HG03442 (cell line): ENCODE measurements around the gene MRAP.

Experiments used
- ATAC-seq: cut with Tn5 transposase; IDR thresholded peaks from one replicate; pipeline ENCODE4 v1.9.1; 2021; ENCODE audit warnings: mild to moderate bottlenecking, moderate library complexity; ENCODE audit not compliant: unreplicated experiment

MRAP gene

DNA sequence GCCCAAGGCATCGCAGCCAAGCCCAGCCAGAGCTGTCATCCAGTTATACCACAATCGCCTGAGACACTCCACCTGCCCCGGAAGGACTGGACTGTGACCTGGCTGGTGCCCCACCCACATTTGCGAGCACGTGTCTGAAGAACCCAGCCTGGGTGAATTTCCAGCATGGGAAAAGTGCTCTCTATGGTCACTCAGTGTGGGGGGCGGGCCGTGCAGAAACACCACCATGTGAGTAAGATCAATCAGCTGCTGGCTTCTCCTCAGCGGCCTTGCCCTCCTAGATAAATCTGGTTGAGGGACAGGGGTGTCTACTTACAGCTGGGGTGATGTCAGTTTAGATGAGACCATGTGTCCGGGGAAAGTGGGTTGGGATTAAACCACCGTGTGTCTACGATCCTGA is 49.3 kb downstream of the MRAP start:
- no peak for ATAC-seq

- ATAC-seq: no peak
These were observed 50.1 kb downstream of the MRAP start for GRCh38 chr21:32348604-32349332.

DNA sequence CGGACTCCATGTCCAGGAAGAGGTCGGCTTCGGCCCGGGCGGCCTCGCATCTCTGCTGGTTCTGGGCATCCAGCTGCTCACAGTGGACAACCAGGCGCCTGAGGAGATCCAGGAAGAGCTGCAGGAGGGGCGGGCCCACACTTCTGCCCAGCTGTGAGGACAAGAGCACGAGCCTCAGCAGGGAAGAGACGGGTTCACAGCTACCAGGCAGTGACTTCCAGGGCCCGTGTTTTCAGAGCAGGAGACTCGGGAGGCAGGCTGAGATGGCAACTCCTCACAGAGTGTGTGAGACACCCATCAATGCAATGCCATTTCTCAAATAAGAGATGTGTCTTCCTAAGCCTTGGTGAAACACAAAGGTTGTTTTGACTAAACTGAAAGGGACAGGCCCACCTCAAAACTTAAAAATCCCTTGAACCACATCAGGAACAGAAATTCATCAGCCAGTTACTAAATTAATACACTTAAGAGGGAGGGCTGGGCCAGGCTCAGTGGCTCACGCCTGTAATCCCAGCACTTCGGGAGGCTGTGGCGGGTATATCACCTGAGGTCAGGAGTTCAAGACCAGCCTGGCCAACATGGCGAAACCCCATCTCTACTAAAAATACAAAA is 50.8 kb downstream of the MRAP start:
- no peak for ATAC-seq

DNA sequence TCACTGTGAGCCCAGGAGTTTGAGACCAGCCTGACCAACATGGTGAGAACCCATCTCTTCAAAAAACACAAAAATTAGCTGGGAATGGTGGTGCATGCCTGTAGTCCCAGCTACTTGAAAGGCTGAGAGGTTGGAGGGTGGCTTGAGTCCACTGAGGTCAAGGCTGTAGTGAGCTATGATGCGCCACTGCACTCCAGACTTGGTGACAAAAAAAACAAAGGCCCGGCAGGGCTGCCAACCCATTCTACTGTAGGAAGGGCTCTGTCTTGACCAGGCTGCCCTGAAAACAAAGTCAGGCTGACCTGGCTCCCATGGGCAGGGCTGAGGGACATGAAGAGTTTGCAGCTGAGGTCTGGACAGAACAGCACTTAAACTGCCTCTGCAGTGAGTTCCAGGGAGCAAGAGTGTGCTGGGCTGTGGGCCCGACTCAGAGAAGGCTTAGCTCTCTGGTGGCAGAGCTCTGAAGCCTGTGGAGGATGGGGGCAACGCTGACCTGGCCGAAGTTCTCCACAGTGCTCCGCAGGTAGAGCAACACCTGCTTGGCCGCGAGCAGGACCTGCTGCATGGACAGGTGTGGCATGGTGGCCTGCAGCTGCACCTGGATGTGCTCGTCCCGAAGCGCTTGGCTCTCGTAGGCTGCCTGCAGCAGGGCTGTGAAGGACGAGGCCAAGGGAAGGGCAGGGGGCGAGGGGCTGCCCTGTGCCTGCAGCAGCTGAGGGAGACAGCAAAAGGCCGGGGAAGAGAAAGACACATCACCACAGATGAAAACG is 51.7 kb downstream of the MRAP start:
- no peak for ATAC-seq

DNA sequence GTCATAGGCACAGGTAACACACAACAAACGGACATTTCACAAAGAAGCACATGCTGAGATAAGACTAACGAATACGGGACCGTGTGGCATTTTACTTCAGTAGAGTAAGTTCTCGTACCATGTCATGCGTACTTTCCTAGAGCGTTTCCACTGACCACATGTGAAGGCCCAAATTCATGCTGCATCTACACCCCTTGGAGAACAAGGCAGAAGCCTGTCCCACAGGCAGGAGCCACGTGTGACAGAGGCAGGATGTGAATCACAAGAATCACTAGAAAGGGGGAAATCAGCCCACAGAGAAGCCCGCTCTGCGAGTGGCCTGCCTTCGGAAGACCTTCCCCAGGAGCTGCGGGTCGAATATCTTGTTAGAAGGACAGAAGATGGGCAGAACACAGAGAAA is 52.3 kb downstream of the MRAP start:
- ATAC-seq: no peak

DNA sequence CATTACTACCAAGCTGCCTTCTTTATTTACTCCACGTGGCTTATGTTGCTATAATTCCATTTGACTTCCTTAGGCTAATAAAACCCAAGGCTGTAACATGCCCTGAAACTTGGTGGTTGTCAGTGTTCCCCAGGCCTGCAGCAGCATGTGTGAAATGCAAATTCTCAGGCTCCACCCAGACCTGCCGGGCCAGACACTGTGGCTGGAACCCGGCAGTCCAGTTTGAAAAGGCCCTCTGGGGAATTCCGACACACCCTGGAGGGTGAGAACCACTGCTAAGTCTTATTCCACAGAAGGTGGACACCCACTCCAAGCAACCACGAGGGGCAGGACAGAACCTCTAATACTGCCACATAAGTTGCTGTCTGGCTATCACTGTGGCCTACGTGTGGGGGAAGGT is 52.8 kb downstream of the MRAP start:
- ATAC-seq: no peak

- no peak for ATAC-seq
These were observed 53.9 kb downstream of the MRAP start for GRCh38 chr21:32352526-32352925.

- ATAC-seq: no peak
These were observed 54.5 kb downstream of the MRAP start for GRCh38 chr21:32353002-32353711.

DNA sequence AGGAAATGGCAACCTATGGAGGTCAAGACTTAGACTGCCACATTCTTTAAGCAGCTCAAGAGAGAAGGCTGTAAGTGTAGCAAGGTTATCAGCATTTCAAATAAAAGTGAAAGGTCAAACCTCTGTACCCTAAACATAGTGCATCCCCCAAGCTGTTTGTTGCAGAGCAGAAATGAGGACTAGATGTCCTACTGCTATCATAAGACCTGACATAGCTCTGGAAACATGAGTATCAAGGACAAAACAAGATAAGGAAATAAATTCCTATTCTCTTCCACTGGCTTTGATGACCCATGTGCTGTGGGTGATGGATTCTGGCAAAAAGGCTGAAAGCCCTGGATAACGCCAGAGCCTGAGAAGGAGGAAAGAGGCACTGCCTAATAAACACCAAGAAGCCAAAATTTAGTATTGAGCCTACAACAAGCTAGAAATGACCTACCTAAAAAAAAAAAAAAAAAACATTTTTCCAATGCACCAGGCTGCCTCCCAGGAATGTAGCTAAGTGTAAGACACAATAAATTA is 58.3 kb downstream of the MRAP start:
- ATAC-seq: no peak

DNA sequence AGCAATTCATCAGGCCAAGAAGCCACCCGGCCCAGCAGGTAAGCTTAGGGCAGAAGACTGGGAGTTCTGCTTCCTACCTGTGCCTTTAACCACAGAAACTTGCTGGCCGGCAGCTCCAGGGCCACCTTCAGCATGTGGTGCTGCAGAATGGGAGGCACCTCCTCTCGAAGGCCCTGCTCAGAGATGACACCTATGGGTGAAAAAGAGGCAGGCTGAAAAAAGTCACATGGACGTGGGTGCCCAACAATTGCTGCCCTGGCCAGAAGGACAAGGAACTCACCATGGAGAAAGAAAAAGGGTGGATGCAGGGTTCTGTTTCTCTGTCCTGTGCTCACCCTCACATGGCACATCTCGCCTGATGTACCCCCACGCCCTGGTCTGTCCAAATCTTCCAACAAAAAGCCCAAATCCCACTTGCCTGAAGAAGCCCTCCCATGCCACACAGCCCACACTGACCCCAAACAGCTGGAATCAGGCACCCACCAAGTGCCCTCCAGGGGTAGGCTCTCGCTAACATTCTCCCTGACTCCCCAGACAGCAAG is 61.1 kb downstream of the MRAP start:
- no peak for ATAC-seq

DNA sequence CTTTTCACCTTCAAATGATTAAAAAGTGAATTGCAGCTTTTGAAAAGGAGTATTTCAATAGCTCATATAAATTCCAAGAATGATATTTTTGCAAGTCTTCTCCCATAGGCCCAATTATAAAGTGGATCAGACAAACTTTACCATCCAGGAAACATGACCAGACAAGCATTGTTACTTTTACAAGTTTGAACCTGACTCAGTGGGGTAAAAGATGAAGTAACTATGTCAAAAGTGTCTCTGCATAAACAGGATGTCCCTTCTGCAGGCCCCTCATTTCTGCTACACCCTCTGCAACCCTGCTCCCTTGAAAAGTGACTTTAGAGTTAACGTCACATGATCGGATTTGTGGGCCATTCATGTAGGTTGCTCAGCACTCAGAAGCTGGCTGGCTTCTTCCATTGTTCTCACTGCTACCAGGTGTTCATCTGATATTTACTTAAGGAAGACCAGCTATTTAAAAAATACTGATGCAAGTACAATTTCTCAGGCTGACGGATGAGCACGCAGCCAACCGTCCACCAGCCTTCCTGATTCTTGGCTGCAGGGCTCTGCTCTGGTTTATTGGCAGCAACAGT is 61.8 kb downstream of the MRAP start:
- ATAC-seq: no peak
